ENCODE results near the gene UQCC3. TPM values are rescaled to one million over a fixed set of nuclear protein-coding genes. Genes with fewer than 3 reads are reported as not detected.

UQCC3 gene
- total and polyA plus RNA-seq, 9 of the 15 experiments (the other 6 are each of a cell fraction or from before 2014, with no cell fraction given): 3.3 to 44.3 (median 8.0) TPM

DNA sequence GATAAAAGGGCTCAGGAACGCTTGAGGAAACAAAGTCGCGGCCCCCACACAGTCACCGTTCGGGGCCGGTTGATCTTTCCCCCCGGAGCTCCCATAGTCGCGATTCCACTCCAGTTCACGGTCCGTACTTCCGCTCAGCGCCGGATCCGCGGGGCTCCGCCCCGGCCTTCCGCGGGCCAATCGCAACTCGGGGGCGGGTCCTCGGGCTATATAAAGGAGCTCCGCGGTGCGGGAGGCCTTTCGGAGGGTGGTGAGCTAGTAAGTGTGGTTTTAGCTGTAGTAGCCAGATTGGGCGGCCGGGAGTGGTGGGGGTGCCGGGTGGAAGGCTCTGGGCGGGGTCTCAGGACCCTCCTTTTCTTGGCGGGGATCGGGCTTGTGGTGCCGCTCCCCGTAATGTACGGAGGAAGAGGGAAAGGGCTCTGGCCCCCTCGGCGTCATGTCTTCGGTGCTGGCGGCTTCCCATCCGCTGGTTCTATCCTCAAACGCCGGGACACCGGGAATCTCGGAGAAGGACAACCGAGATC is 6.3 kb upstream of the UQCC3 start, which contains the start of the genes C11orf98 and CSKMT (continued):
- TF ChIP-seq, protein P1, sequence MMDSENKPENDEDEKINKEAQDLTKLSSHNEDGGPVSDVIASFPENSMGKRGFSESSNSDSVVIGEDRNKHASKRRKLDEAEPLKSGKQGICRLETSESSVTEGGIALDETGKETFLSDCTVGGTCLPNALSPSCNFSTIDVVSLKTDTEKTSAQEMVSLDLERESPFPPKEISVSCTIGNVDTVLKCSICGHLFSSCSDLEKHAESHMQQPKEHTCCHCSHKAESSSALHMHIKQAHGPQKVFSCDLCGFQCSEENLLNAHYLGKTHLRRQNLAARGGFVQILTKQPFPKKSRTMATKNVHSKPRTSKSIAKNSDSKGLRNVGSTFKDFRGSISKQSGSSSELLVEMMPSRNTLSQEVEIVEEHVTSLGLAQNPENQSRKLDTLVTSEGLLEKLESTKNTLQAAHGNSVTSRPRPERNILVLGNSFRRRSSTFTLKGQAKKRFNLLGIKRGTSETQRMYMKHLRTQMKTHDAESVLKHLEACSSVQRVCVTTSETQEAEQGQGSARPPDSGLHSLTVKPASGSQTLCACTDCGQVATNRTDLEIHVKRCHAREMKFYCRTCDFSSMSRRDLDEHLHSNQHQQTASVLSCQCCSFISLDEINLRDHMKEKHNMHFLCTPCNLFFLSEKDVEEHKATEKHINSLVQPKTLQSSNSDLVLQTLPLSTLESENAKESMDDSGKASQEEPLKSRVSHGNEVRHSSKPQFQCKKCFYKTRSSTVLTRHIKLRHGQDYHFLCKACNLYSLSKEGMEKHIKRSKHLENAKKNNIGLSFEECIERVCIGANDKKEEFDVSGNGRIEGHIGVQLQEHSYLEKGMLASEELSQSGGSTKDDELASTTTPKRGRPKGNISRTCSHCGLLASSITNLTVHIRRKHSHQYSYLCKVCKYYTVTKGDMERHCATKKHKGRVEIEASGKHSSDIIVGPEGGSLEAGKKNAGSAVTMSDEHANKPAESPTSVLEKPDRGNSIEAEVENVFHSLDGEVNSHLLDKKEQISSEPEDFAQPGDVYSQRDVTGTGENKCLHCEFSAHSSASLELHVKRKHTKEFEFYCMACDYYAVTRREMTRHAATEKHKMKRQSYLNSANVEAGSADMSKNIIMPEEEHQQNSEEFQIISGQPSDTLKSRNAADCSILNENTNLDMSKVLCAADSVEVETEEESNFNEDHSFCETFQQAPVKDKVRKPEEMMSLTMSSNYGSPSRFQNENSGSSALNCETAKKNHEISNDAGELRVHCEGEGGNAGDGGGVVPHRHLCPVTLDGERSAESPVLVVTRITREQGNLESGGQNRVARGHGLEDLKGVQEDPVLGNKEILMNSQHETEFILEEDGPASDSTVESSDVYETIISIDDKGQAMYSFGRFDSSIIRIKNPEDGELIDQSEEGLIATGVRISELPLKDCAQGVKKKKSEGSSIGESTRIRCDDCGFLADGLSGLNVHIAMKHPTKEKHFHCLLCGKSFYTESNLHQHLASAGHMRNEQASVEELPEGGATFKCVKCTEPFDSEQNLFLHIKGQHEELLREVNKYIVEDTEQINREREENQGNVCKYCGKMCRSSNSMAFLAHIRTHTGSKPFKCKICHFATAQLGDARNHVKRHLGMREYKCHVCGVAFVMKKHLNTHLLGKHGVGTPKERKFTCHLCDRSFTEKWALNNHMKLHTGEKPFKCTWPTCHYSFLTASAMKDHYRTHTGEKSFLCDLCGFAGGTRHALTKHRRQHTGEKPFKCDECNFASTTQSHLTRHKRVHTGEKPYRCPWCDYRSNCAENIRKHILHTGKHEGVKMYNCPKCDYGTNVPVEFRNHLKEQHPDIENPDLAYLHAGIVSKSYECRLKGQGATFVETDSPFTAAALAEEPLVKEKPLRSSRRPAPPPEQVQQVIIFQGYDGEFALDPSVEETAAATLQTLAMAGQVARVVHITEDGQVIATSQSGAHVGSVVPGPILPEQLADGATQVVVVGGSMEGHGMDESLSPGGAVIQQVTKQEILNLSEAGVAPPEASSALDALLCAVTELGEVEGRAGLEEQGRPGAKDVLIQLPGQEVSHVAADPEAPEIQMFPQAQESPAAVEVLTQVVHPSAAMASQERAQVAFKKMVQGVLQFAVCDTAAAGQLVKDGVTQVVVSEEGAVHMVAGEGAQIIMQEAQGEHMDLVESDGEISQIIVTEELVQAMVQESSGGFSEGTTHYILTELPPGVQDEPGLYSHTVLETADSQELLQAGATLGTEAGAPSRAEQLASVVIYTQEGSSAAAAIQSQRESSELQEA (IDR thresholded peaks at IDR 0.05; ENCODE audit: low read depth): peak; percentile 63
- TF ChIP-seq, protein P2, sequence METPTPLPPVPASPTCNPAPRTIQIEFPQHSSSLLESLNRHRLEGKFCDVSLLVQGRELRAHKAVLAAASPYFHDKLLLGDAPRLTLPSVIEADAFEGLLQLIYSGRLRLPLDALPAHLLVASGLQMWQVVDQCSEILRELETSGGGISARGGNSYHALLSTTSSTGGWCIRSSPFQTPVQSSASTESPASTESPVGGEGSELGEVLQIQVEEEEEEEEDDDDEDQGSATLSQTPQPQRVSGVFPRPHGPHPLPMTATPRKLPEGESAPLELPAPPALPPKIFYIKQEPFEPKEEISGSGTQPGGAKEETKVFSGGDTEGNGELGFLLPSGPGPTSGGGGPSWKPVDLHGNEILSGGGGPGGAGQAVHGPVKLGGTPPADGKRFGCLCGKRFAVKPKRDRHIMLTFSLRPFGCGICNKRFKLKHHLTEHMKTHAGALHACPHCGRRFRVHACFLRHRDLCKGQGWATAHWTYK (CRISPR knock-in tag; IDR thresholded peaks at IDR 0.05): peak; percentile 79; the same call in 1 of the 2 replicates
- TF ChIP-seq, protein P3, sequence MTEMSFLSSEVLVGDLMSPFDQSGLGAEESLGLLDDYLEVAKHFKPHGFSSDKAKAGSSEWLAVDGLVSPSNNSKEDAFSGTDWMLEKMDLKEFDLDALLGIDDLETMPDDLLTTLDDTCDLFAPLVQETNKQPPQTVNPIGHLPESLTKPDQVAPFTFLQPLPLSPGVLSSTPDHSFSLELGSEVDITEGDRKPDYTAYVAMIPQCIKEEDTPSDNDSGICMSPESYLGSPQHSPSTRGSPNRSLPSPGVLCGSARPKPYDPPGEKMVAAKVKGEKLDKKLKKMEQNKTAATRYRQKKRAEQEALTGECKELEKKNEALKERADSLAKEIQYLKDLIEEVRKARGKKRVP (CRISPR knock-in tag; IDR thresholded peaks at IDR 0.05): peak; percentile 84
- TF ChIP-seq TAF1 (IDR thresholded peaks at IDR 0.05; ENCODE audit: control insufficient read depth, extremely low read depth, insufficient read depth, low read length, severe bottlenecking) (peak; percentile 99), GABPB2 (CRISPR knock-in tag; conservative IDR thresholded peaks at IDR 0.05) (no peak), PHTF2 (CRISPR knock-in tag; IDR thresholded peaks at IDR 0.05) (peak; percentile 86; the same call in 1 of the 2 replicates), HEY1 (CRISPR knock-in tag; IDR thresholded peaks at IDR 0.05; ENCODE audit: borderline replicate concordance) (peak; percentile 78; the same call in 1 of the 2 replicates), YBX1 (IDR thresholded peaks at IDR 0.05) (no peak), HNRNPLL (IDR thresholded peaks at IDR 0.05; ENCODE audit: low read depth, low read length, poor library complexity, severe bottlenecking) (peak; percentile 81), HNRNPH1 (optimal IDR thresholded peaks at IDR 0.05; ENCODE audit: low read depth, low read length) (peak; percentile 76), TRIM24 (IDR thresholded peaks at IDR 0.05) (peak in 1 of 2 experiments; percentile 26; a peak in 1 of 4 replicates)
- TF ChIP-seq, protein P4, sequence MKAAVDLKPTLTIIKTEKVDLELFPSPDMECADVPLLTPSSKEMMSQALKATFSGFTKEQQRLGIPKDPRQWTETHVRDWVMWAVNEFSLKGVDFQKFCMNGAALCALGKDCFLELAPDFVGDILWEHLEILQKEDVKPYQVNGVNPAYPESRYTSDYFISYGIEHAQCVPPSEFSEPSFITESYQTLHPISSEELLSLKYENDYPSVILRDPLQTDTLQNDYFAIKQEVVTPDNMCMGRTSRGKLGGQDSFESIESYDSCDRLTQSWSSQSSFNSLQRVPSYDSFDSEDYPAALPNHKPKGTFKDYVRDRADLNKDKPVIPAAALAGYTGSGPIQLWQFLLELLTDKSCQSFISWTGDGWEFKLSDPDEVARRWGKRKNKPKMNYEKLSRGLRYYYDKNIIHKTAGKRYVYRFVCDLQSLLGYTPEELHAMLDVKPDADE (conservative IDR thresholded peaks at IDR 0.05; ENCODE audit: control insufficient read depth, low read depth, low read length): peak; percentile 86
- TF ChIP-seq, protein P5, sequence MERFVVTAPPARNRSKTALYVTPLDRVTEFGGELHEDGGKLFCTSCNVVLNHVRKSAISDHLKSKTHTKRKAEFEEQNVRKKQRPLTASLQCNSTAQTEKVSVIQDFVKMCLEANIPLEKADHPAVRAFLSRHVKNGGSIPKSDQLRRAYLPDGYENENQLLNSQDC (CRISPR knock-in tag; IDR thresholded peaks at IDR 0.05): peak; percentile 98
- TF ChIP-seq, protein P6, sequence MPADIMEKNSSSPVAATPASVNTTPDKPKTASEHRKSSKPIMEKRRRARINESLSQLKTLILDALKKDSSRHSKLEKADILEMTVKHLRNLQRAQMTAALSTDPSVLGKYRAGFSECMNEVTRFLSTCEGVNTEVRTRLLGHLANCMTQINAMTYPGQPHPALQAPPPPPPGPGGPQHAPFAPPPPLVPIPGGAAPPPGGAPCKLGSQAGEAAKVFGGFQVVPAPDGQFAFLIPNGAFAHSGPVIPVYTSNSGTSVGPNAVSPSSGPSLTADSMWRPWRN (IDR thresholded peaks at IDR 0.05; ENCODE audit: low read depth): no peak
